UCSD-AML1 (cell line): ENCODE measurements around the gene SDCCAG8.
"Not testable (repeated sequence)": the region's sequence is repeated elsewhere in the genome, so short reads cannot be mapped to it uniquely, and the experiment has no call there.

Source experiments
- DNase-seq: peaks from one replicate; lab custom pipeline; 2025; ENCODE audit not compliant: unreplicated experiment; lab: John Stamatoyannopoulos, UW

The SDCCAG8 gene

DNA sequence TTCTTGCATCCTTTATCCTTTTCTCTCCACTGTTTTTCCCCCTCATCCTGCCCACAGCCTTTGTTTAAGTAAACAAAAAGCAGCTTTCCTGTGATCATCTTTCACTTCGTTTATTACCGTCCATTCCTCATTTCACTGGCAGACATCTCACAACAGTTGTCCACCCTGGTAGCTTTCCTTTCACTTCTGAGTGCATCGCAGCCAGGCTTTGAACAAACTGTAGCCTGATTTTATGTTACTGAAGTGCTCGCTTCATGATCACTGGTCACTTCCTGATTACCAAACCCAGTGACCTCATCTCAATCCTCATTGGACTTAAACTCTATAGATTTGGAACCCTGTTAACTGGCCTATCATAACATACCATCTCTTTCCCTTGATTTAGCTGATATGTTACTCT lies 67.7 kb downstream of the SDCCAG8 start:
- no peak for DNase-seq

GRCh38 chr1:243325305-243325890 lies 69.6 kb downstream of the SDCCAG8 start:
- no peak for DNase-seq

- no peak for DNase-seq
These were observed 76.6 kb downstream of the SDCCAG8 start for GRCh38 chr1:243332440-243332839.

DNA sequence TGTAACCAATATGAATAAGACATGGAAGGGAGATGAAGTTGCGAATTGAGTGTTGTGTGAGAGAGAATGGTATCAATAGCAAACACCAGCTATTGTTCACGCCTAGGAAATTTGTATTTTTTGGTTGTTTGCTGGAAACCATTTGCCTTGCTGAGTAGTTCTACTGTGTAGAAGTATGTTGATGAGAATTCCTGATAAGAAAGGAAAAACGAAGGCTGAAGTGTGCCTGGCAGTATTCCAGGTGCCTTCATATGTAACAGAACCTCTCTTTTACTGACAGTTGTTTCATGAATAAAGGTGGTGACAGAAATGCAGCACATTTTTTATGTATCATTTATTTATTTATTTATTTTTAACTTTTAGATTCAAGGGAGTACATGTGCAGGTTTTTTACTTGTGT lies 79.5 kb downstream of the SDCCAG8 start:
- no peak for DNase-seq

DNA sequence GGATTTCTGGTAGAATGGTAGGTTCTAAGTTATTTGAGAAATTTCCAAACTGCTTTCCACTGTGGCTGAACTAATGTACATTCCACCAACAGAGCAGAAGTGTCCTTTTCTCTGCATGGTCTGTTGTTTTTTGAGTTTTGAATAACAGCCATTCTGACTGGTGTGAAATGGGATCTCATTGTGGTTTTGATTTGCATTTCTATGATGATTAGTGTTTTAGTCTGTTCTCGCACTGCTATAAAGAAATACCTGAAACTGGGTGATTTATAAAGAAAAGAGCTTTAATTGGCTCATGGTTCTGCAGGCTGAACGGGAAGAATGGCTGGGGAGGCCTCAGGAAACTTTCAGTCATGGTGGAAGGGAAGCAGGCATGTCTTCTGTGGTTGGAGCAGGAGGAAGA lies 80.3 kb downstream of the SDCCAG8 start:
- no peak for DNase-seq

DNA sequence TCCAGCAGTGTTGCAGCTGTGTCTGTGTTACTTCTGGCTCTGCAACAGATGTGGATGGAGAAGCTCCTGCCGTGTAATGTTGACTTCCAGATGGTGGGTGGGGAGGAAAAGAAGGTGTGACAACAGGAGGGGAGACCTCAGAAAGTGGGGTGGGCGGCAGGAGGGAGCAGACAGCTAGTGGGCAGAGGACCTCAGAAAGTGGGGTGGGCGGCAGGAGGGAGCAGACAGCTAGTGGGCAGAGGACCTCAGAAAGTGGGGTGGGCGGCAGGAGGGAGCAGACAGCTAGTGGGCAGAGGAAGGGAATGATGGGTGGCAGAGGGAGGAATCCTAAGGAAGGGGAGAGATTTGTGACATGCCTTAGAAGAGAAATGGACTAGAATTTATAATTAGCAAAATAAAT lies 83.0 kb downstream of the SDCCAG8 start:
- DNase-seq = not testable (repeated sequence)

- no peak for DNase-seq
These were observed 85.2 kb downstream of the SDCCAG8 start for GRCh38 chr1:243341074-243341473.

- DNase-seq = no peak
These were observed 88.4 kb downstream of the SDCCAG8 start for GRCh38 chr1:243343970-243344937.

GRCh38 chr1:243345205-243345604 lies 89.4 kb downstream of the SDCCAG8 start:
- no peak for DNase-seq

- no peak for DNase-seq
These were observed 90.2 kb downstream of the SDCCAG8 start for GRCh38 chr1:243346016-243346415.

GRCh38 chr1:243346468-243346867 lies 90.6 kb downstream of the SDCCAG8 start:
- DNase-seq = no peak

- DNase-seq = no peak
These were observed 92.5 kb downstream of the SDCCAG8 start for GRCh38 chr1:243348331-243348730.

DNA sequence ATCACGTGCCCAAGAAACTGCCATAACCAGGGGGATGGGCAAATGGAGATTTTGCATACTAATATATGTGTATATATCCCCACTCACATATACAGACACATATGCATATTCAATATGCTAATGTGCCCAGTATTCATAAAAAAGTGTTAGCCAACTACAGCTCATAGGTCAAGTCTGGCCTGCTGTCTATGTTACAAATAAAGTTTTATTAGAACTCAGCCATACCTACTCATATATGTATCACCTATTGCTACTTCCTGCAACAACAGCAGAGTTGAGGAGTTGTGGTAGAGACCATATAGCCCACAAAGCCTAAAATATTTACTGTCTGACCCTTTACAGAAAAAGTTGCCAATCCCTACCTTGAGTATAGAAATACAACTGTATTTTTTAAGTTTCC lies 93.3 kb downstream of the SDCCAG8 start:
- DNase-seq = no peak

GRCh38 chr1:243351337-243351736 lies 95.5 kb downstream of the SDCCAG8 start:
- no peak for DNase-seq

- no peak for DNase-seq
These were observed 98.8 kb downstream of the SDCCAG8 start for GRCh38 chr1:243354511-243355153.

- no peak for DNase-seq
These were observed 108.0 kb downstream of the SDCCAG8 start for GRCh38 chr1:243363832-243364231.

DNA sequence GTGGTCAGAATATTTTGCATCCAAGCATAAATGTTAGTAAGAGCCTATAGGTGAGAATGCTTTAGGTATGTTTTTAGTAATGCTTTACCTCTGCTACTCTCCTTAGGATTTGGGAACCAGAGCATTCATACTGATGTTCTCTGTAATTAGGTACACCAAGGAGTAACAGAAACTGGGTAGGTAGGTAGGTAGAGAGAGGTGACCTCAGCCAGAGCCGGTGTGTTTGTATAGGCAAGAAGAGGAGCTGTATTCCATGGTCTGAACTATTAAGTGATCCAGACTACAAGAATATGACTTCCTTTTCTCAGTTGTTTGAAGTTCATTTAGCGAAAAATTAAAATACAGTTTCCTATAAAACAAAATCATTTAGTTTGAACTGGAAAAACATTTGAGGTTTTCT lies 108.5 kb downstream of the SDCCAG8 start:
- DNase-seq = no peak

- DNase-seq = no peak
These were observed 109.0 kb downstream of the SDCCAG8 start for GRCh38 chr1:243364866-243365265.

DNA sequence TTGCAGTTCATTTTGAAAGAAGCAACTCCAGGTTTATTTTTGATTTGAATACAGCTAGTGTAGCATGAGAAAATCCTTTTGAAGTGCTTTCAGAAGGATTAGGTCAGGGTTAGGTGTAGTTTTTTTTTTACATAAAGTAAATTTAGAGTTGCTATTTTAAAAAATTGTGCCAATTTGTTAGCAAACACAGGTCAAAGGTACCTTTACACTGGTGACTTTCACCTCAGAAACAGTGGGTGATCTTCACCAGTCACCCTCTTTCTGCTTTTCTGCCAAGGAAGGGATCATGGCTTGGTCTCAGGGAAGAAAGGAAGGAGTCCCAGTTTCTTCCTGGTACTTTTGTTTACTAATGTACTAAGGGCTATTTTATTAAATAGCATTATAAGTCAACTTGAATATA lies 111.5 kb downstream of the SDCCAG8 start:
- DNase-seq = no peak

GRCh38 chr1:243374412-243374811 lies 118.6 kb downstream of the SDCCAG8 start:
- DNase-seq = no peak

DNA sequence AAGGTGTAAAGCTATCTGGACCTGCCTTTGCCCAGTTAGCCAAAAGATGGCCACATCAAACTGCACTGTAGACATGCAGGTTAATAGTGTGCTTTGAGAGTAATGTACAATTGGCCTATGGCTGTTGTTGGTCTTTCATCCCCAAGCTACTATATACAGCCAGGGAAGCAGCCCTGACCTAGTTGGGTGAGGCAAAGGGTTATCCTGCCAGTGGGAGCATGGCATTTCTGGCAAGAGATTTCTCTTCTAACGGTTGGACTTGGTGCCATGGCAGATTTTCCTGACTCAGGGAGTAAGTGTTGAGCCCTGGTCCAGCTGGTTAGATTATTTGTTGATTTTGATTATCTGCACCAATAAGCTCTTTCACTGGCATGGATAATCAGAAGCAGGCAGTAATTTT lies 119.8 kb downstream of the SDCCAG8 start:
- DNase-seq = no peak

DNA sequence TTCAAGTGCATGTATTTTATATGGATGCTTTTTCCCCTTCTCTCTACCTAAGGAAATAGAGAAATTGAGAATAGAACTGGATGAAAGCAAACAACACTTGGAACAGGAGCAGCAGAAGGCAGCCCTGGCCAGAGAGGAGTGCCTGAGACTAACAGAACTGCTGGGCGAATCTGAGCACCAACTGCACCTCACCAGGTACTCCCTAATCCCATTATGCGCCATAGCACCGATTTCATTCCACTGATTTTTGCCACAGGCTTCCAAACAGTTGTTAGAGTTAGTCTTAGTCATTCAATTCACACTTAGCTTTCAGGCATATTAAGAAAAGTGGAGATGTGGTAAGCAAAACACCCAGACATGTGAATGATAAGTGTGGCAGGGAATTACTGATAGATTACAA lies 122.8 kb downstream of the SDCCAG8 start:
- no peak for DNase-seq
